Ishikawa (cell line): ENCODE results near the gene TRAPPC14.

Source experiments
- RAD21 ChIP-seq: IDR thresholded peaks from 2 replicates; pipeline ENCODE4 v1.6.1; 2012; ENCODE audit warnings: low read depth
- TAF1 ChIP-seq: IDR thresholded peaks from 2 replicates; pipeline ENCODE4 v1.6.1; 2012; ENCODE audit warnings: low read depth, mild to moderate bottlenecking
- TCF12 ChIP-seq: IDR thresholded peaks from 2 replicates; pipeline ENCODE4 v1.6.1; 2012; ENCODE audit warnings: low read depth

- TF ChIP-seq RAD21 (no peak), TAF1 (no peak), TCF12 (no peak)
Measured at GRCh38 chr7:100155553-100156317, 2.8 kb downstream of the TRAPPC14 start.
